ENCODE data around the gene KCNJ13.

Gene KCNJ13

GRCh38 chr2:232776435-232776834, at the start of gene KCNJ13:
Gene KCNJ13 (minus strand): TSS chr2:232776565. CDS start chr2:232771362, 5,203 bp downstream.
- DNase-seq, result no peak

- no peak for DNase-seq
Observed at GRCh38 chr2:232817756-232818155, 41.4 kb upstream of the KCNJ13 start.

- DNase-seq, result peak in 1 of 2 experiments; percentile 35
Observed at GRCh38 chr2:232816657-232817056, 40.3 kb upstream of the KCNJ13 start.

GRCh38 chr2:232815569-232815968, 39.2 kb upstream of the KCNJ13 start:
- DNase-seq, result no peak

GRCh38 chr2:232810444-232810843, 34.1 kb upstream of the KCNJ13 start:
- no peak for DNase-seq

- DNase-seq, result no peak
Observed at GRCh38 chr2:232809349-232810124, 33.2 kb upstream of the KCNJ13 start.

GRCh38 chr2:232802091-232802490, 25.7 kb upstream of the KCNJ13 start:
- DNase-seq, result no peak

GRCh38 chr2:232800166-232800565, 23.8 kb upstream of the KCNJ13 start:
- no peak for DNase-seq

GRCh38 chr2:232798187-232798586, 21.8 kb upstream of the KCNJ13 start:
- DNase-seq, result no peak

GRCh38 chr2:232795920-232796319, 19.6 kb upstream of the KCNJ13 start:
- DNase-seq, result no peak

- DNase-seq, result no peak
Observed at GRCh38 chr2:232794981-232795380, 18.6 kb upstream of the KCNJ13 start.

GRCh38 chr2:232793271-232793670, 16.9 kb upstream of the KCNJ13 start:
- DNase-seq, result no peak

GRCh38 chr2:232791518-232791917, 15.2 kb upstream of the KCNJ13 start:
- no peak for DNase-seq

GRCh38 chr2:232789082-232789481, 12.7 kb upstream of the KCNJ13 start:
- DNase-seq, result no peak

GRCh38 chr2:232787806-232788205, 11.4 kb upstream of the KCNJ13 start:
- DNase-seq, result no peak

GRCh38 chr2:232783278-232783677, 6.9 kb upstream of the KCNJ13 start:
- DNase-seq, result no peak

- DNase-seq, result no peak
Observed at GRCh38 chr2:232781765-232782164, 5.4 kb upstream of the KCNJ13 start.

- no peak for DNase-seq
Observed at GRCh38 chr2:232779934-232780333, 3.6 kb upstream of the KCNJ13 start.

GRCh38 chr2:232779465-232779864, 3.1 kb upstream of the KCNJ13 start:
- DNase-seq, result no peak

- DNase-seq, result no peak
Observed at GRCh38 chr2:232777276-232777675, 911 bp upstream of the KCNJ13 start.

- no peak for DNase-seq
Observed at GRCh38 chr2:232773815-232774214, 2.5 kb downstream of the KCNJ13 start.

GRCh38 chr2:232772531-232772930, 3.8 kb downstream of the KCNJ13 start:
- DNase-seq, result no peak

- DNase-seq, result no peak
Observed at GRCh38 chr2:232771870-232772269, 4.5 kb downstream of the KCNJ13 start.

- no peak for DNase-seq
Observed at GRCh38 chr2:232770207-232770606, 6.2 kb downstream of the KCNJ13 start.

GRCh38 chr2:232767866-232768265, 8.5 kb downstream of the KCNJ13 start:
- no peak for DNase-seq

Measured in NCI-H187 (cell line).